NCI-H526 (cell line): ENCODE data around the gene TXLNG.

Experiments
- DNase-seq, 2 experiments: peaks; one replicate each; lab custom pipeline; 2025; lab: John Stamatoyannopoulos, UW

TXLNG gene

GRCh38 chrX:16874458-16875095 lies 88.3 kb downstream of the TXLNG start:
- no peak for DNase-seq

GRCh38 chrX:16876696-16877095 lies 90.4 kb downstream of the TXLNG start:
- DNase-seq: no peak

GRCh38 chrX:16882169-16882568 lies 95.9 kb downstream of the TXLNG start:
- peak; percentile 17 to 47 for DNase-seq

GRCh38 chrX:16882702-16883486 lies 96.6 kb downstream of the TXLNG start:
- DNase-seq: peak; percentile 90 to 93

GRCh38 chrX:16883487-16883804 lies 97.2 kb downstream of the TXLNG start:
- no peak for DNase-seq

GRCh38 chrX:16885628-16886027 lies 99.4 kb downstream of the TXLNG start:
- DNase-seq: no peak

- DNase-seq: peak; percentile 89 to 94
These were observed 106.5 kb downstream of the TXLNG start for GRCh38 chrX:16892504-16893362.
